Peyer's patch (tissue), 4 donors: ENCODE results near the gene GALNT1.
A peak's percentile ranks its signal among the peaks of the same experiment; 100 is the strongest.

Experiments used
- POLR2A ChIP-seq, 2 donors: fragments of 450-650 bp; IDR thresholded peaks; one replicate each; pipeline ENCODE4 v1.5.1; 2017; ENCODE audit warnings: antibody characterized with exemption in 2 of 2, mild to moderate bottlenecking in 2 of 2, moderate library complexity in 2 of 2
- TF ChIP-seq, protein P1 (sequence below), 6 experiments: fragments of 450-650 bp in 4 of 6; fragments of 200-600 bp in 2 of 6; sonication (generic) in 1 of 6; IDR thresholded peaks; one replicate each; pipeline ENCODE4 v1.5.1; 2017 to 2019; ENCODE audit warnings: antibody characterized with exemption in 6 of 6, mild to moderate bottlenecking in 3 of 6, moderate library complexity in 1 of 6

DNA sequence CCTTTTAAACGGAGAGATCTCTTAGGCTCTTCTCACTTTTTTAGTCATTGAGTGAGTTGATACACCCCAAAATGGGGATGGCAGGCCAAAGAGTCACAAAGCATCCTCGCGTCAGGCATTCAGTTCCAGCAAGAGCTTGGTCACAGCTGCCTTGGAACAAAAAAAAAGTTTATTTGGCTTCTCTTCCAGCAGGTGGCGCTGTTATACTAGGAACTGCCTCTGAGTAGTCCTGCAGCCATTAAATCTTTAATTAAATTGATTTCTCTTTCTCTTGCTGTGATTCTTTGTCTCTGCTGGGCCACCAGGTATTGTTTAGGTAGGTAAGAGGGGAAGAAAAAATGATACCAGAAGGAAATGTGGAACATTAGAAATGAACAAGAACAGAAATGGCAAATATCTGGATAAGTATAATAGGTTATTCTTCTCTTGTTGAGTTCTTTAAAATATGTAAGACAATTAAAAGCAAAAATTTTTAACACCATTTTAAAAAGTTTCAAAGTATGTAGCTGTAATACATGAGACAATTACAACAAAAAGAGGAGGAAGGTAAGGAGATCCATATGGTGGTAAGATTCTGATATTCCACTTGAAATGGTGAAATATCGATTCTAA, 175.1 kb downstream of the GALNT1 start:
- TF ChIP-seq, protein P1, sequence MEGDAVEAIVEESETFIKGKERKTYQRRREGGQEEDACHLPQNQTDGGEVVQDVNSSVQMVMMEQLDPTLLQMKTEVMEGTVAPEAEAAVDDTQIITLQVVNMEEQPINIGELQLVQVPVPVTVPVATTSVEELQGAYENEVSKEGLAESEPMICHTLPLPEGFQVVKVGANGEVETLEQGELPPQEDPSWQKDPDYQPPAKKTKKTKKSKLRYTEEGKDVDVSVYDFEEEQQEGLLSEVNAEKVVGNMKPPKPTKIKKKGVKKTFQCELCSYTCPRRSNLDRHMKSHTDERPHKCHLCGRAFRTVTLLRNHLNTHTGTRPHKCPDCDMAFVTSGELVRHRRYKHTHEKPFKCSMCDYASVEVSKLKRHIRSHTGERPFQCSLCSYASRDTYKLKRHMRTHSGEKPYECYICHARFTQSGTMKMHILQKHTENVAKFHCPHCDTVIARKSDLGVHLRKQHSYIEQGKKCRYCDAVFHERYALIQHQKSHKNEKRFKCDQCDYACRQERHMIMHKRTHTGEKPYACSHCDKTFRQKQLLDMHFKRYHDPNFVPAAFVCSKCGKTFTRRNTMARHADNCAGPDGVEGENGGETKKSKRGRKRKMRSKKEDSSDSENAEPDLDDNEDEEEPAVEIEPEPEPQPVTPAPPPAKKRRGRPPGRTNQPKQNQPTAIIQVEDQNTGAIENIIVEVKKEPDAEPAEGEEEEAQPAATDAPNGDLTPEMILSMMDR (IDR thresholded peaks at IDR 0.05), result peak; percentile 60 to 80 (median 78)
- no peak for TF ChIP-seq POLR2A (IDR thresholded peaks at IDR 0.05)
